Vagina (tissue), 2 donors: ENCODE measurements around the gene MDP1. TPM values are rescaled to one million over a fixed set of nuclear protein-coding genes. Genes with fewer than 3 reads are reported as not detected.

ENCODE experiments used
- DNase-seq, 2 donors: peaks; one replicate each; pipeline ENCODE4 v3.0.0-alpha.2; 2017; ENCODE audit errors: extremely low spot score in 2 of 2
- H3K27ac ChIP-seq: fragments of 200-600 bp; sonication (generic); one replicate; pipeline ENCODE4 v1.5.1; 2019
- H3K27me3 ChIP-seq: fragments of 200-600 bp; sonication (generic); one replicate; pipeline ENCODE4 v1.5.1; 2019
- H3K36me3 ChIP-seq, 2 donors: fragments of 200-600 bp; sonication (generic); one replicate each; pipeline ENCODE4 v1.5.1; 2017 to 2019
- H3K4me1 ChIP-seq: fragments of 200-600 bp; sonication (generic); one replicate; pipeline ENCODE4 v1.5.1; 2019
- H3K4me3 ChIP-seq, 2 donors: fragments of 200-600 bp; sonication (generic); 1 replicate in 1 of 2; 2 replicates in 1 of 2; pipeline ENCODE4 v1.5.1; 2016 to 2019
- H3K9me3 ChIP-seq: fragments of 200-600 bp; sonication (generic); one replicate; pipeline ENCODE4 v1.5.1; 2019
- POLR2A ChIP-seq, 2 donors: fragments of 450-650 bp; IDR thresholded peaks; one replicate each; pipeline ENCODE4 v1.6.1; 2017; ENCODE audit warnings: antibody characterized with exemption in 2 of 2, mild to moderate bottlenecking in 2 of 2, moderate library complexity in 2 of 2
- POLR2AphosphoS5 ChIP-seq, 2 donors: sonication (generic); formaldehyde crosslinking; IDR thresholded peaks; one replicate each; pipeline ENCODE4 v1.9.0; 2017; ENCODE audit warnings: antibody characterized with exemption in 2 of 2, mild to moderate bottlenecking in 2 of 2, low read depth in 1 of 2; ENCODE audit not compliant: insufficient read depth in 1 of 2
- intact Hi-C: fragments of 100-400 bp; cut with DNase I; formaldehyde crosslinking; loops from one replicate; pipeline ENCODE4 v1.15.1; 2023
- total RNA-seq: library from RNA; depleted of rRNA; stranded (reverse); fragments of >200 nt; gene quantifications from one replicate; pipeline ENCODE4 v1.2.3, GENCODE V29; 2016
- TF ChIP-seq, protein P1 (sequence below), 3 experiments: fragments of 450-650 bp in 2 of 3; fragments of 200-600 bp in 1 of 3; sonication (generic) in 1 of 3; IDR thresholded peaks; one replicate each; pipeline ENCODE4 v1.5.1; 2017 to 2019; ENCODE audit warnings: antibody characterized with exemption in 3 of 3, mild to moderate bottlenecking in 2 of 3, moderate library complexity in 2 of 3

Gene MDP1
- 32.7 TPM for total RNA-seq

GRCh38 chr14:24215495-24216344 is at the start of gene MDP1:
TSS of gene MDP1 (minus strand) at chr14:24216066. CDS start at chr14:24215955, 111 bp downstream.
- no peaks in the 10 kb centered on the region for H3K27me3 ChIP-seq

DNA sequence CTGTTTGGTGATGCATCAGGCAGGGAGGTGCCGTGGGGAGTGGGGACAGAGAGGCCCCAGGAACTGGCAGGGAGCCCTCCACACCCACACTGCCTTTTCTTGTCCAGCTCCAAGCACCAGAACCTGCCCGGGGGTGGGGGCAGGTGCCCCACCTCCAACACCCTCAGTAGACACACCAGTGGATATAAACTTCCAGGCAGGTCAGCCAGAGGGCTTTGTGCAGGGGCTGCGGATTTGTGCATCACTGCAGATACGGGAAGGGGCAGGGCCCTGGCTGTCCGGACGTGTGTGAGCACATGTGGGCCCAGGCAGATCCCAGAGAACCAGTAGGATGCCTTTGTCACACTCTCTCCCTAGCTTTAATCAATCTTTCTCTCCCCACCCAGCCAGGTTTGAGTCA is 48.4 kb upstream of the MDP1 start:
- Histone ChIP-seq H3K27me3 (no peaks in the 10 kb centered on the region), H3K4me1 (peaks cover 4% of the 10 kb centered on the region), H3K36me3 (peaks cover 0 to 28% of the 10 kb centered on the region in 2 donors), H3K9me3 (no peaks in the 10 kb centered on the region), H3K27ac (no peak overlapping the region), H3K4me3 (no peak overlapping the region)
- TF ChIP-seq, protein P1, sequence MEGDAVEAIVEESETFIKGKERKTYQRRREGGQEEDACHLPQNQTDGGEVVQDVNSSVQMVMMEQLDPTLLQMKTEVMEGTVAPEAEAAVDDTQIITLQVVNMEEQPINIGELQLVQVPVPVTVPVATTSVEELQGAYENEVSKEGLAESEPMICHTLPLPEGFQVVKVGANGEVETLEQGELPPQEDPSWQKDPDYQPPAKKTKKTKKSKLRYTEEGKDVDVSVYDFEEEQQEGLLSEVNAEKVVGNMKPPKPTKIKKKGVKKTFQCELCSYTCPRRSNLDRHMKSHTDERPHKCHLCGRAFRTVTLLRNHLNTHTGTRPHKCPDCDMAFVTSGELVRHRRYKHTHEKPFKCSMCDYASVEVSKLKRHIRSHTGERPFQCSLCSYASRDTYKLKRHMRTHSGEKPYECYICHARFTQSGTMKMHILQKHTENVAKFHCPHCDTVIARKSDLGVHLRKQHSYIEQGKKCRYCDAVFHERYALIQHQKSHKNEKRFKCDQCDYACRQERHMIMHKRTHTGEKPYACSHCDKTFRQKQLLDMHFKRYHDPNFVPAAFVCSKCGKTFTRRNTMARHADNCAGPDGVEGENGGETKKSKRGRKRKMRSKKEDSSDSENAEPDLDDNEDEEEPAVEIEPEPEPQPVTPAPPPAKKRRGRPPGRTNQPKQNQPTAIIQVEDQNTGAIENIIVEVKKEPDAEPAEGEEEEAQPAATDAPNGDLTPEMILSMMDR (IDR thresholded peaks at IDR 0.05) = no peak
- TF ChIP-seq POLR2AphosphoS5 (IDR thresholded peaks at IDR 0.05; ENCODE audit: insufficient read depth in 1 of 2, low read depth in 1 of 2) = peak in 1 of 2 donors; percentile 15
- intact Hi-C loops = no loop called here
- DNase-seq = no peak

More at GRCh38 chr14:24215495-24216344, at the start of gene MDP1:
- Histone ChIP-seq H3K27ac (peak within 1 kb of the TSS; percentile 89), H3K36me3 (peaks cover 0 to 6% of the 10 kb centered on the region in 2 donors), H3K9me3 (no peaks in the 10 kb centered on the region), H3K4me1 (peaks cover 42% of the 10 kb centered on the region), H3K4me3 (peak within 1 kb of the TSS; percentile 66 to 70)
- DNase-seq = no peak
- TF ChIP-seq, protein P1 (IDR thresholded peaks at IDR 0.05) = peak; percentile 30 to 64 (median 34)
- TF ChIP-seq POLR2AphosphoS5 (IDR thresholded peaks at IDR 0.05; ENCODE audit: insufficient read depth in 1 of 2, low read depth in 1 of 2) (peak; percentile 85 to 97), POLR2A (IDR thresholded peaks at IDR 0.05) (peak in 1 of 2 donors; percentile 70)
- intact Hi-C loops = no loop called here

- DNase-seq = no peak
- Histone ChIP-seq H3K27ac (no peak overlapping the region), H3K36me3 (peaks cover 0 to 25% of the 10 kb centered on the region in 2 donors), H3K4me3 (no peak overlapping the region), H3K27me3 (no peaks in the 10 kb centered on the region), H3K9me3 (no peaks in the 10 kb centered on the region), H3K4me1 (peaks cover 8% of the 10 kb centered on the region)
- TF ChIP-seq, protein P1 (IDR thresholded peaks at IDR 0.05) = no peak
- no peak for TF ChIP-seq POLR2A (IDR thresholded peaks at IDR 0.05)
- TF ChIP-seq POLR2AphosphoS5 (IDR thresholded peaks at IDR 0.05; ENCODE audit: insufficient read depth in 1 of 2, low read depth in 1 of 2) = no peak
- intact Hi-C loops = no loop called here
These were observed 48.0 kb upstream of the MDP1 start for GRCh38 chr14:24263848-24264247.

- Histone ChIP-seq H3K36me3 (peaks cover 0 to 21% of the 10 kb centered on the region in 2 donors), H3K9me3 (no peaks in the 10 kb centered on the region), H3K27me3 (no peaks in the 10 kb centered on the region), H3K4me1 (peaks cover 11% of the 10 kb centered on the region), H3K4me3 (peak within 1 kb of the TSS in 1 of 2 donors; percentile 26), H3K27ac (no peak within 1 kb of the TSS)
- intact Hi-C loops = no loop called here
- TF ChIP-seq POLR2A (IDR thresholded peaks at IDR 0.05) = no peak
- TF ChIP-seq, protein P1 (IDR thresholded peaks at IDR 0.05) = no peak
- no peak for TF ChIP-seq POLR2AphosphoS5 (IDR thresholded peaks at IDR 0.05; ENCODE audit: insufficient read depth in 1 of 2, low read depth in 1 of 2)
- no peak for DNase-seq
These were observed 47.2 kb upstream of the MDP1 start, which contains the start of gene TGM1 for GRCh38 chr14:24262821-24263733. TSS of gene TGM1 (minus strand) at chr14:24263177. CDS start at chr14:24262352, 825 bp downstream.
